ENCODE measurements around the gene EXOC6B.

EXOC6B gene

GRCh38 chr2:72173640-72174321, 652.1 kb downstream of the EXOC6B start:
- DNase-seq (ENCODE audit: low read depth in 2 of 2) = no peak

- no peak for DNase-seq (ENCODE audit: low read depth in 2 of 2)
Observed at GRCh38 chr2:72172478-72172877, 653.4 kb downstream of the EXOC6B start.

- DNase-seq (ENCODE audit: low read depth in 2 of 2) = no peak
Observed at GRCh38 chr2:72166279-72166678, 659.6 kb downstream of the EXOC6B start.

GRCh38 chr2:72165792-72166191, 660.0 kb downstream of the EXOC6B start:
- DNase-seq (ENCODE audit: low read depth in 2 of 2) = no peak

- no peak for DNase-seq (ENCODE audit: low read depth in 2 of 2)
Observed at GRCh38 chr2:72162574-72162973, 663.3 kb downstream of the EXOC6B start.

GRCh38 chr2:72159211-72159993, 666.4 kb downstream of the EXOC6B start:
- no peak for DNase-seq (ENCODE audit: low read depth in 2 of 2)

GRCh38 chr2:72157871-72158771, 667.7 kb downstream of the EXOC6B start:
- no peak for DNase-seq (ENCODE audit: low read depth in 2 of 2)

- no peak for DNase-seq (ENCODE audit: low read depth in 2 of 2)
Observed at GRCh38 chr2:72156872-72157271, 669.0 kb downstream of the EXOC6B start.

GRCh38 chr2:72155737-72156136, 670.1 kb downstream of the EXOC6B start:
- no peak for DNase-seq (ENCODE audit: low read depth in 2 of 2)

- no peak for DNase-seq (ENCODE audit: low read depth in 2 of 2)
Observed at GRCh38 chr2:72155151-72155550, 670.7 kb downstream of the EXOC6B start.

- no peak for DNase-seq (ENCODE audit: low read depth in 2 of 2)
Observed at GRCh38 chr2:72154386-72154975, 671.4 kb downstream of the EXOC6B start.

- no peak for DNase-seq (ENCODE audit: low read depth in 2 of 2)
Observed at GRCh38 chr2:72153924-72154323, 671.9 kb downstream of the EXOC6B start.

GRCh38 chr2:72153026-72153791, 672.6 kb downstream of the EXOC6B start:
- DNase-seq (ENCODE audit: low read depth in 2 of 2) = no peak

- DNase-seq (ENCODE audit: low read depth in 2 of 2) = no peak
Observed at GRCh38 chr2:72150861-72151356, 674.9 kb downstream of the EXOC6B start.

- DNase-seq (ENCODE audit: low read depth in 2 of 2) = peak; percentile 36 to 61
Observed at GRCh38 chr2:72150157-72150860, 675.5 kb downstream of the EXOC6B start.

GRCh38 chr2:72149556-72150156, 676.2 kb downstream of the EXOC6B start:
- DNase-seq (ENCODE audit: low read depth in 2 of 2) = no peak

GRCh38 chr2:72148837-72149555, 676.8 kb downstream of the EXOC6B start:
- no peak for DNase-seq (ENCODE audit: low read depth in 2 of 2)

GRCh38 chr2:72148003-72148836, 677.6 kb downstream of the EXOC6B start:
- DNase-seq (ENCODE audit: low read depth in 2 of 2) = no peak
